CD4-positive, alpha-beta memory T cell (primary cell): ENCODE measurements around the gene KIF4A. TPM values are rescaled to one million over a fixed set of nuclear protein-coding genes. Genes with fewer than 3 reads are reported as not detected.
A peak's percentile ranks its signal among the peaks of the same experiment; 100 is the strongest.

Experiments
- CTCF ChIA-PET: fragments of 350-600 bp; sonication (Branson Sonifier 250); formaldehyde crosslinking; loops from one replicate; lab custom pipeline; 2021; ENCODE audit warnings: inconsistent platforms; ENCODE audit not compliant: partially characterized antibody; lab: Charles Lee
- POLR2A ChIA-PET: fragments of 350-600 bp; sonication (Branson Sonifier 250); formaldehyde crosslinking; loops from one replicate; lab custom pipeline; 2021; ENCODE audit not compliant: partially characterized antibody; lab: Charles Lee
- DNase-seq, 5 donors: peaks; one replicate each; pipeline versions ENCODE4 v3.0.0 to v3.0.0-alpha.2; 2020 to 2022; ENCODE audit warnings: mixed read lengths in 1 of 5
- H3K27ac ChIP-seq: one replicate; pipeline ENCODE4 v1.7.0; 2013; ENCODE audit warnings: low read depth, low read length
- H3K27me3 ChIP-seq: 2 replicates; pipeline ENCODE4 v1.7.0; 2013; ENCODE audit warnings: mild to moderate bottlenecking, low read length, moderate library complexity; ENCODE audit not compliant: insufficient read depth
- H3K36me3 ChIP-seq: 2 replicates; pipeline ENCODE4 v1.7.0; 2013; ENCODE audit warnings: mild to moderate bottlenecking, low read length, moderate library complexity; ENCODE audit not compliant: insufficient read depth
- H3K4me1 ChIP-seq: 2 replicates; pipeline ENCODE4 v1.7.0; 2013; ENCODE audit warnings: mild to moderate bottlenecking, low read length, moderate library complexity; ENCODE audit not compliant: insufficient read depth
- H3K4me3 ChIP-seq, 2 donors: one replicate each; pipeline ENCODE4 v1.7.0; 2013; ENCODE audit warnings: low read length in 2 of 2, mild to moderate bottlenecking in 1 of 2
- H3K9me3 ChIP-seq, 2 donors: one replicate each; pipeline ENCODE4 v1.7.0; 2013; ENCODE audit warnings: low read length in 2 of 2, control low read depth in 1 of 2; ENCODE audit not compliant: control insufficient read depth in 1 of 2
- H3K27ac Mint-ChIP-seq, 7 donors: one replicate each; pipeline ENCODE4 v1.8.0; 2020 to 2021; ENCODE audit warnings: mixed read lengths in 7 of 7, mild to moderate bottlenecking in 6 of 7, inconsistent platforms in 3 of 7, moderate library complexity in 3 of 7
- H3K27me3 Mint-ChIP-seq, 2 donors: one replicate each; pipeline ENCODE4 v1.8.0; 2020 to 2021; ENCODE audit warnings: mixed read lengths in 2 of 2
- H3K36me3 Mint-ChIP-seq, 2 donors: one replicate each; pipeline ENCODE4 v1.8.0; 2020 to 2021; ENCODE audit warnings: mixed read lengths in 2 of 2, inconsistent platforms in 1 of 2, mild to moderate bottlenecking in 1 of 2
- H3K4me1 Mint-ChIP-seq, 4 donors: one replicate each; pipeline ENCODE4 v1.8.0; 2020 to 2021; ENCODE audit warnings: mixed read lengths in 4 of 4, mild to moderate bottlenecking in 1 of 4
- H3K4me3 Mint-ChIP-seq, 8 donors: one replicate each; pipeline ENCODE4 v1.8.0; 2020 to 2021; ENCODE audit warnings: mixed read lengths in 8 of 8, mild to moderate bottlenecking in 7 of 8, moderate library complexity in 6 of 8, inconsistent platforms in 3 of 8
- H3K9me3 Mint-ChIP-seq, 8 donors: one replicate each; pipeline ENCODE4 v1.8.0; 2020 to 2021; ENCODE audit warnings: mixed read lengths in 8 of 8, mild to moderate bottlenecking in 5 of 8, inconsistent platforms in 3 of 8, moderate library complexity in 1 of 8
- intact Hi-C: fragments of 100-400 bp; cut with micrococcal nuclease; formaldehyde crosslinking; loops from one replicate; pipeline ENCODE4 v1.15.1; 2023
- polyA plus RNA-seq, 2 donors: library from polyadenylated mRNA; unstranded; fragments of 300-500 nt; fragmentation: Illumina TruSeq; gene quantifications; one replicate each; pipeline ENCODE4 v1.2.3, GENCODE V29; 2021
- total RNA-seq, 2 experiments: library from RNA; stranded (reverse); gene quantifications; one replicate each; pipeline ENCODE4 v1.2.3, GENCODE V29; 2021

The KIF4A gene
- total and polyA plus RNA-seq, 4 experiments from 2014 or later = 0.08 to 0.17 TPM; not detected in 2

DNA sequence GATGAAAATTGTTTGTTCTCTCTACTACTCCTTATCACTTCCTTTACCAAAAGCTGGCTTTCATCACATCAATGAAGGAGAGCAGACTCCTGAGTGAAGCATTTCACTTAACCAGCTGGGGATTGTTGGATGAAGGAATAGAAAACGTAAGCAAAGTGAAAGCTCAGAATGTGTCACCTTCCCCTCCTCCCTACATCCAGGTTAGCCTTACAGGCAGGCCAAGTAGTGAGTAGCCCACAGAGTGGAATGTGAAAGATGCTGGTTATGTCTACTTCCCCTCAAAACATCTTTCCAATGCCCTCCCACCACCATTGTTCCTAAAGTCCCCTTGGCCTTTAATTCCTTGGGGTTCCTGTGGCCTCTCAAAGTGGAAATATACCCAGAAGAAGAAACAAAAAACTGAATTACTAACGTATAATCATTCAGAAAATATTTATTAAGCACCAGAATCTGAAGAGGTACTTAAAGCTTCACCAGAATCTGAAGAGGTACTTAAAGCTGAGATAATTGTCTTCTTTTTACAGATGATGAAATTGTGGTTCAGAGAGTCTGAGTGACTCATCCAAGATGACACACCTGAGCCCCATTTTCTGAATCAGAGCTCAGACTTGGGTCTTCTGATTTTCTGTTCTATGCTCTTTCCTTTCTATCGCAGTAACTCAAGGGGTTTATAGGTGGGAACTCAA lies 36.4 kb upstream of the KIF4A start:
- no peak overlapping the region for H3K4me3 Mint-ChIP-seq
- peaks cover 0 to 4% of the 10 kb centered on the region in 2 donors for H3K36me3 Mint-ChIP-seq
- Histone ChIP-seq H3K27ac (no peak overlapping the region), H3K9me3 (no peaks in the 10 kb centered on the region), H3K36me3 (no peaks in the 10 kb centered on the region), H3K27me3 (no peaks in the 10 kb centered on the region), H3K4me1 (no peaks in the 10 kb centered on the region), H3K4me3 (no peak overlapping the region)
- no peaks in the 10 kb centered on the region for H3K4me1 Mint-ChIP-seq
- no peak for DNase-seq
- ChIA-PET POLR2A (no interaction called here), CTCF (no interaction called here)
- H3K9me3 Mint-ChIP-seq = no peaks in the 10 kb centered on the region
- intact Hi-C loops = no loop called here
- H3K27ac Mint-ChIP-seq = no peak overlapping the region
- H3K27me3 Mint-ChIP-seq = no peaks in the 10 kb centered on the region

DNA sequence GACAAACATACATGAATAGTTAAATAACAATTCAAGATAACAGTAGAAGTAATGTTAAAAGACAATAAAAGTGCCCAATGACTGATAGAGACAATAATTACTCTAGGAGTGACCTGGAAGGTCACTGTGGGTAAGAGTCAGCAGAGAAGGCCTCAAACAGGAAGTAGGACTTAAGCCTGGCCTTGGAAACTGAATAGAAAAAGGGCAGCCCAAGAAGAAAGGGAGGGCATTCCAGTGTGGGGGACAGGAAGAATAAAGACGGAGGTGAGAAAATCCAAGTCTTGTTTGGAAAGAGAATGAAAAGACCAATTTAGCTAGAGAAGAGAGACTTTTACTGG lies 35.9 kb upstream of the KIF4A start:
- Mint-ChIP-seq H3K27ac (no peak overlapping the region), H3K4me1 (no peaks in the 10 kb centered on the region), H3K36me3 (peaks cover 1 to 4% of the 10 kb centered on the region in 2 donors), H3K4me3 (no peak overlapping the region), H3K9me3 (no peaks in the 10 kb centered on the region), H3K27me3 (no peaks in the 10 kb centered on the region)
- intact Hi-C loops = no loop called here
- no peak for DNase-seq
- Histone ChIP-seq H3K36me3 (no peaks in the 10 kb centered on the region), H3K9me3 (no peaks in the 10 kb centered on the region), H3K27ac (no peak overlapping the region), H3K4me1 (no peaks in the 10 kb centered on the region), H3K27me3 (no peaks in the 10 kb centered on the region), H3K4me3 (no peak overlapping the region)
- ChIA-PET POLR2A (no interaction called here), CTCF (no interaction called here)

DNA sequence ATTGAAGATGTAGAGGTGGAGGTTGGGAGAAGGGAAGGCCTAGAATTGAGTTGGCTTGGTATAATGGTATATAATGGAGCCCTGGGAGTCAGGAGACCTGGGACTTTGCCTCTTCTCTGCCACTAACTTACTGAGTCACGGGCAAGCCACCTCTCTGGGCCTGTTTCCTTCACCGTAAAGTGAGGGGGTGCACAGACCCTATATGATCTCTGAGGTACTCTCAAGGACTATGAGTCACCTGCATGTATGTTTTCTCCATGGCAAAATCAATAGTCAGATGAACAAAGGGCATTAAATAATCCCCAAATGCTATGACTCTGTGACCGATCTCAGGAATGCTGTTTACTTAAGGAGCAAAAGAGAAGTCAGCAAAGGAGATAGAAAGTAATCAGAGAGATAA lies 35.0 kb upstream of the KIF4A start:
- no peak for DNase-seq
- Mint-ChIP-seq H3K4me1 (no peaks in the 10 kb centered on the region), H3K36me3 (peaks cover 1 to 4% of the 10 kb centered on the region in 2 donors), H3K4me3 (peak overlapping the region in 1 of 8 donors; percentile 57), H3K27me3 (no peaks in the 10 kb centered on the region), H3K9me3 (no peaks in the 10 kb centered on the region), H3K27ac (no peak overlapping the region)
- Histone ChIP-seq H3K27ac (no peak overlapping the region), H3K4me3 (no peak overlapping the region), H3K4me1 (no peaks in the 10 kb centered on the region), H3K9me3 (no peaks in the 10 kb centered on the region), H3K27me3 (no peaks in the 10 kb centered on the region), H3K36me3 (no peaks in the 10 kb centered on the region)
- intact Hi-C loops = no loop called here
- ChIA-PET POLR2A (no interaction called here), CTCF (no interaction called here)

DNA sequence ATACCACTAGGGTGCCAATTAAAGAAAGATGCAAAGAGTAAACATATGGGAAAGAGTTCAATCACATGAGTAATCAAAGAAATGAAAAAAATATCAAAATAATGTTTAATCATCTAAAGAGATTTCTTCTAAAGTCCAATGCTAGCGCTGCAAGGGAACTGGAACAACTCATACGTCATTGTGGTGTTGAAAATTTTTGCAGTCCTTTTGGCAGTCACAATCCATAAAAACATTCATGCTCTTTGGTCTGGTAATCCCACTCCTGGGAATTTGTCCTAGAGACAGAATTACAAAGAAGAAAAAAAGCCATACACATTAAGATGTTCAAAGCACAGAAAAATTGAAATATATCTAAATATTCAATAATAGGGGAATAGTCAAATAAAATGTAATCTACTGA lies 34.5 kb upstream of the KIF4A start:
- no peaks in the 10 kb centered on the region for H3K9me3 ChIP-seq
- no peaks in the 10 kb centered on the region for H3K27me3 ChIP-seq
- CTCF ChIA-PET = no interaction called here
- no peak overlapping the region for H3K27ac ChIP-seq
- intact Hi-C loops = no loop called here
- no peak overlapping the region for H3K4me3 Mint-ChIP-seq
- no peak overlapping the region for H3K4me3 ChIP-seq
- no peaks in the 10 kb centered on the region for H3K4me1 Mint-ChIP-seq
- H3K27ac Mint-ChIP-seq = no peak overlapping the region
- no peaks in the 10 kb centered on the region for H3K4me1 ChIP-seq
- POLR2A ChIA-PET = no interaction called here
- peaks cover 1 to 4% of the 10 kb centered on the region in 2 donors for H3K36me3 Mint-ChIP-seq
- no peak for DNase-seq
- H3K27me3 Mint-ChIP-seq = no peaks in the 10 kb centered on the region
- no peaks in the 10 kb centered on the region for H3K9me3 Mint-ChIP-seq
- H3K36me3 ChIP-seq = no peaks in the 10 kb centered on the region

DNA sequence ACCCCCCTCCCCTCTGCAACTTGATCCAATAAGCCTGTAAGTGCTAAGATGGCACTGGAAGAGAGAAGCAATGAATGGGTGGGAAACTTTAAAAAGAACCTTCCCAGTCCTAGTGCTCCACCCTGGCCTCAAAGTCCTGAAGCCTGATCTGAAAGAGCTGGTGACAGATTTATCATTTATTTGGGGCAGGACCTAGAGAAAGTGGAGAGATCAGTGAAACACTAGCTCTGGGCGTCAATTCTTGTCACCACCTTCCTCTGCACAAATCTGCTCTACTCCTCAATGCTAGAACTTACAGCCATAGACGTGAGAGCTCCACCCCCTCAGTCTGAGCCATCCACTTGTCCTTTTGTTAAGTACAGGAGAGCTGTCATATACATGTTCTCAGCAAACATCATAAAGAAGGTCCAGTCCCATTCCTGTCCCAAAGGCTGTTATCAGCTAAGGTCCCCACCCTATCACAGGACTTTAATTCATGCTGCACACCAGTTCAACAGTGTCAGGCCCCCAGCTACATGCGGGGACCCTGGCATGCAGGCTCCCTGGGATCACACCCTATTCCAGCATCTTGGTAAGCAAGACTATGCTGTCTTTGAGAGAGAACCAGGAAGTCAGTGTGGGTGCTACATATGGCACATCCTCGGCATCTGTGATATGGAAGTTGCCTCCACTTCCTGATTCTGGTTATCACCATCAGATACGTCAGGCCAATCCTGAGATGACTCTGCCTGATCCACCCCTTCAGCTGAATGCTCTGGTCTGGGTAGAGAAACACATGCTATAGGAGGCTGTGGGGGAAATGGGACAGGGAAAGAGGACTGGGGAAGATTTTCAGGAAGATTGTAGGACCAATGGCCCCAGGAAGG lies 32.2 kb upstream of the KIF4A start:
- intact Hi-C loops = no loop called here

DNA sequence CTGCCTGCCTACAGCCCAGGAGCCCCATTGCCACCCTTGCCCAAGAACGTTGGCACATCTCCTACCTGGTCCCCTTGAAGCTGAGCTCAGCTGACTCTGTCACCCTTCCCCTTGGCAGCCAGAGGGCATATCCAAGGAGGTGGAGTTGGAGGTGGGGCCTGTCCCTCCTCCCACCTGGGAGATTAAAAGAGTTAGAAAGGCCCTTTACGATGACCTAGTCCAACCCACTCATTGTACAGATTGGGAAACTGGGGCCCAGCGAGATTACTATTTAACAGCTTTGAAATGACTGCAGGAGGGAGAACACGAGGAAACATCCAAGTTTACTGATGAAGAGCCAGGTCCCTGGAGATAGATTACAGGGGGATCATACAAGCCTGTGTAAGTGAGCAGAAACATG lies 29.8 kb upstream of the KIF4A start, which contains the start of gene P2RY4:
P2RY4 (minus strand) TSS at position 101 of the 400 bp plus-strand sequence. CDS start 580 bp downstream, outside the sequence.
- Mint-ChIP-seq H3K27me3 (no peaks in the 10 kb centered on the region), H3K4me1 (no peaks in the 10 kb centered on the region), H3K36me3 (peaks cover 0 to 1% of the 10 kb centered on the region in 2 donors), H3K9me3 (peaks cover 0 to 2% (median 0%) of the 10 kb centered on the region in 8 donors), H3K27ac (no peak within 1 kb of the TSS), H3K4me3 (no peak within 1 kb of the TSS)
- Histone ChIP-seq H3K4me3 (no peak within 1 kb of the TSS), H3K27me3 (no peaks in the 10 kb centered on the region), H3K4me1 (no peaks in the 10 kb centered on the region), H3K27ac (no peak within 1 kb of the TSS), H3K36me3 (no peaks in the 10 kb centered on the region), H3K9me3 (no peaks in the 10 kb centered on the region)
- DNase-seq = no peak
- intact Hi-C loops = no loop called here
- POLR2A ChIA-PET = no interaction called here
- CTCF ChIA-PET = no interaction called here

More for the DNA sequence above, 32.2 kb upstream of the KIF4A start:
- no peaks in the 10 kb centered on the region for H3K9me3 ChIP-seq
- Mint-ChIP-seq H3K4me1 (no peaks in the 10 kb centered on the region), H3K27me3 (no peaks in the 10 kb centered on the region), H3K9me3 (peaks cover 0 to 2% (median 0%) of the 10 kb centered on the region in 8 donors), H3K27ac (peak overlapping the region in 1 of 7 donors; percentile 29), H3K4me3 (no peak overlapping the region), H3K36me3 (peaks cover 1 to 4% of the 10 kb centered on the region in 2 donors)
- no peak overlapping the region for H3K27ac ChIP-seq
- no peaks in the 10 kb centered on the region for H3K36me3 ChIP-seq
- no peak for DNase-seq
- no peaks in the 10 kb centered on the region for H3K4me1 ChIP-seq
- CTCF ChIA-PET = no interaction called here
- POLR2A ChIA-PET = no interaction called here
- H3K27me3 ChIP-seq = no peaks in the 10 kb centered on the region
- no peak overlapping the region for H3K4me3 ChIP-seq

DNA sequence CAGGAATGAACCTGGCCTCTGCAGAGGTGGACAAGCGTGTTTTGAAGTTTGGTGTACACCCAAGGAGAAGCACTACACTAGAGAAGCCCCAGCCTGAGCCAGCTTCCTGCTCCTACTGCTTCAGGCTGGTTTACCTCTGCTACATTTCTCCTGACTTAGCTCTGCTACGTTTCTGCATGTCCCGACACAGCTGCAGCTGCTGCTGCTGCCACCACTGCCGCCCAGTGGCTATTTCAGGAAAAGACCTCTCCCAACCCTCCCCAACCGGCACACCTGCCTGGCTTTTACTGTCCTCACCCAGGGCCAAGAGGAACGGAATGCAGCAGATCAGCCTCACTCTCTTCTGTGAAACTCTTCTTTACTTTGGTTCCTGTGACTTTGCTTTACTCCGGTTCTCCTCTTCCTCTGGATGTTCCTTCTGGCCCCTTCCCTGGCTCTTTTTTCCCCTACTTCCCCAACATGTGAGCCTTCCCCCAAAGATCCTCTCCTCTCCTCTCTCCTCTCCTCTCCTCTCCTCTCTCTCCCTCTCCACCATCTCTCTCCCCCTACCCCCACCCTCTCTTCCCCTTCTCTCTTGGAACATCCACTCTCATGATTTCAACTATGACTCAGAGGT lies 26.8 kb upstream of the KIF4A start:
- no peaks in the 10 kb centered on the region for H3K4me1 Mint-ChIP-seq
- POLR2A ChIA-PET = no interaction called here
- intact Hi-C loops = no loop called here

More for the DNA sequence above, 26.8 kb upstream of the KIF4A start:
- no peak overlapping the region for H3K4me3 Mint-ChIP-seq
- peaks cover 0 to 2% (median 0%) of the 10 kb centered on the region in 8 donors for H3K9me3 Mint-ChIP-seq
- peak in 2 of 5 donors; percentile 3 to 10 for DNase-seq
- Histone ChIP-seq H3K27me3 (no peaks in the 10 kb centered on the region), H3K4me3 (no peak overlapping the region), H3K27ac (no peak overlapping the region), H3K9me3 (no peaks in the 10 kb centered on the region), H3K36me3 (no peaks in the 10 kb centered on the region), H3K4me1 (no peaks in the 10 kb centered on the region)
- H3K27me3 Mint-ChIP-seq = no peaks in the 10 kb centered on the region
- peaks cover 0 to 1% of the 10 kb centered on the region in 2 donors for H3K36me3 Mint-ChIP-seq
- no peak overlapping the region for H3K27ac Mint-ChIP-seq
- CTCF ChIA-PET = no interaction called here
